ENCODE data around the gene BLMH. TPM values are rescaled to one million over a fixed set of nuclear protein-coding genes. Genes with fewer than 3 reads are reported as not detected.

Gene BLMH
- total RNA-seq, 4 donors from 2014 or later: 140 to 188 (median 176) TPM

DNA sequence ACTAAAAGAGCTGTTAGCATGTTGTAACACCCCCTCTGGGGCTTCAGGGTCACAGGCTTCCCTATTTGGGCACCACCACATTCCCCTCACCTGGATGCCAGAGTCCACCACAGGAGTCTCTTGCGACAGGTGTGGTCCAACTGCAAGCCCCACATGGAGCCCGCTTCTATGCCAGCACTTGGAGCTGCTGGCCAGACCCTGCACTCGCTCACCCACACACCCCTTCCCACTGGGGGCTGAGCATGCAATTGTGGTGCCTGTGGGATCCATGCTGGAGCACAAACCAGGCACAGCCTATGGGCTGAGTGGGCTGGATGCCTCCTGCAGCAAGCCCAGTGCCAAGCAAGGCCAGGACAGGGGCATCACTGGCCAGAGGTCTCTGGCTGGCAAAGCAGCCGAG, 6.0 kb upstream of the BLMH start:
- 92% methylated on average over 4 of the region's 4 CpGs for WGBS
- H3K27me3 ChIP-seq: no peaks in the 10 kb centered on the region
- TF ChIP-seq POLR2A (IDR thresholded peaks at IDR 0.05) (no peak), POLR2AphosphoS5 (IDR thresholded peaks at IDR 0.05) (no peak), EP300 (IDR thresholded peaks at IDR 0.05) (no peak)
- TF ChIP-seq, protein P1, sequence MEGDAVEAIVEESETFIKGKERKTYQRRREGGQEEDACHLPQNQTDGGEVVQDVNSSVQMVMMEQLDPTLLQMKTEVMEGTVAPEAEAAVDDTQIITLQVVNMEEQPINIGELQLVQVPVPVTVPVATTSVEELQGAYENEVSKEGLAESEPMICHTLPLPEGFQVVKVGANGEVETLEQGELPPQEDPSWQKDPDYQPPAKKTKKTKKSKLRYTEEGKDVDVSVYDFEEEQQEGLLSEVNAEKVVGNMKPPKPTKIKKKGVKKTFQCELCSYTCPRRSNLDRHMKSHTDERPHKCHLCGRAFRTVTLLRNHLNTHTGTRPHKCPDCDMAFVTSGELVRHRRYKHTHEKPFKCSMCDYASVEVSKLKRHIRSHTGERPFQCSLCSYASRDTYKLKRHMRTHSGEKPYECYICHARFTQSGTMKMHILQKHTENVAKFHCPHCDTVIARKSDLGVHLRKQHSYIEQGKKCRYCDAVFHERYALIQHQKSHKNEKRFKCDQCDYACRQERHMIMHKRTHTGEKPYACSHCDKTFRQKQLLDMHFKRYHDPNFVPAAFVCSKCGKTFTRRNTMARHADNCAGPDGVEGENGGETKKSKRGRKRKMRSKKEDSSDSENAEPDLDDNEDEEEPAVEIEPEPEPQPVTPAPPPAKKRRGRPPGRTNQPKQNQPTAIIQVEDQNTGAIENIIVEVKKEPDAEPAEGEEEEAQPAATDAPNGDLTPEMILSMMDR (IDR thresholded peaks at IDR 0.05): no peak
- no peak overlapping the region for H3K4me3 ChIP-seq
- no peak for DNase-seq (ENCODE audit: low spot score in 2 of 2)
- H3K36me3 ChIP-seq: no peaks in the 10 kb centered on the region
- H3K4me1 ChIP-seq: no peaks in the 10 kb centered on the region
- no peak overlapping the region for H3K27ac ChIP-seq
- no peaks in the 10 kb centered on the region for H3K9me3 ChIP-seq

DNA sequence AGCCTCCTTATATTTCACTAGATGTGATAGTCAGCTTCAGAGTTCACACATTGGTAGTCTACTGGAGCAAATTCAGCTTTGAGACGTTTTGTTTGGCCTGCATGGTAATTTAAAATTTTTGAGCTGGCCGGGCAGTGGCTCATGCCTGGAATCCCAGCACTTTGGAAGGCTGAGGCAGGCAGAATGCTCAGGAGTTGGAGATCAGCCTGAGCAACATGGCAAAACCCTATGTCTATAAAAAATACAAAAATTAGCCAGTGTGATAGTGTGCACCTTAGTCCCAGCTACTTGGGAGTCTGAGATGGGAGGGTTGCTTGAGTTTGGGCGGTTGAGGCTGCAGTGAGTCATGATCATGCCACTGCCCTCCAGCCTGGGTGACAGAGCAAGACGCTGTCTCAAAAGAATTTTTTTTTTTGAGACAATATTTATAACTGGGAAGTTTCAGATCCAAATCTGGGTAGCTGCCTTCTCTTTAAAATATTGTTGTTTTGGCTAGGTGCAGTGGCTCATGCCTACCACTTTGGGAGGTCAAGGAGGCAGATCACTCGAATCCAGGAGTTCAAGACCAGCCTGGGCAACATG, 4.8 kb upstream of the BLMH start:
- no peak for DNase-seq (ENCODE audit: low spot score in 2 of 2)
- Histone ChIP-seq H3K4me1 (peaks cover 5% of the 10 kb centered on the region), H3K9me3 (no peaks in the 10 kb centered on the region), H3K27ac (no peak overlapping the region), H3K27me3 (no peaks in the 10 kb centered on the region), H3K4me3 (no peak overlapping the region), H3K36me3 (no peaks in the 10 kb centered on the region)
- no peak for TF ChIP-seq POLR2A (IDR thresholded peaks at IDR 0.05)
- no peak for TF ChIP-seq POLR2AphosphoS5 (IDR thresholded peaks at IDR 0.05)
- TF ChIP-seq EP300 (IDR thresholded peaks at IDR 0.05): no peak
- TF ChIP-seq, protein P1 (IDR thresholded peaks at IDR 0.05): no peak
- 65% methylated on average over 5 of the region's 5 CpGs for WGBS

DNA sequence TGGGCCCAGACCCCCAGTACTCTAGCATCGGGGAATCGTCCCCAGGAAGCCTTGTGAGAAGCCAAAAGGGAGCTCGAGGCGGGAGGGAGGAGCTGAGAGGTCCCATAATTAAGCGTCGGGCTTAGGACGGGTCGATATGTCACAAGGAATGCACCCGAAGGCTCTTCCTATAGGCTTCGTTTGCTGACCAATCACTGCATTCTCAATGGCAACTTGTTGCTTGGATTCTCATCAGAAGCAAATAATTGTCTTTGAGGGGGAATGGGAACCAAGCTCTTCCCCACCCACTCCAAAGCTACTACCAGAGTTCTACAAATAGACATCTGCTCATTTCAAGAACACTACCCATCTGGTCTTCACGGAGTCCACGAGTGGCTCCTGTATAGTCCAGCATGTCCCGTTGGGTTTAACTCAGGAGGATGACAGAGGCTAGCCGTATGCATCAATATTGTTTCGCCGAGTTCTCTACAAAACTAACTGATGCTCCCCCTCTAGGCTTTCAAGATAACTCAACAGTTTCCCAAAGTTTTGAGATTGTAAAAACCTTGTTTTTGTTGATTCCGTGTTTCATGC, 628 bp upstream of the BLMH start:
- WGBS: 36% methylated on average over 16 of the region's 17 CpGs
- H3K4me1 ChIP-seq: peaks cover 22% of the 10 kb centered on the region
- H3K27me3 ChIP-seq: no peaks in the 10 kb centered on the region
- H3K9me3 ChIP-seq: no peaks in the 10 kb centered on the region
- peak overlapping the region; percentile 61 for H3K27ac ChIP-seq
- H3K4me3 ChIP-seq: peak overlapping the region; percentile 91
- DNase-seq (ENCODE audit: low spot score in 2 of 2): no peak
- TF ChIP-seq POLR2A (IDR thresholded peaks at IDR 0.05) (no peak), EP300 (IDR thresholded peaks at IDR 0.05) (no peak), POLR2AphosphoS5 (IDR thresholded peaks at IDR 0.05) (no peak)
- TF ChIP-seq, protein P1 (IDR thresholded peaks at IDR 0.05): no peak
- peaks cover 4% of the 10 kb centered on the region for H3K36me3 ChIP-seq

DNA sequence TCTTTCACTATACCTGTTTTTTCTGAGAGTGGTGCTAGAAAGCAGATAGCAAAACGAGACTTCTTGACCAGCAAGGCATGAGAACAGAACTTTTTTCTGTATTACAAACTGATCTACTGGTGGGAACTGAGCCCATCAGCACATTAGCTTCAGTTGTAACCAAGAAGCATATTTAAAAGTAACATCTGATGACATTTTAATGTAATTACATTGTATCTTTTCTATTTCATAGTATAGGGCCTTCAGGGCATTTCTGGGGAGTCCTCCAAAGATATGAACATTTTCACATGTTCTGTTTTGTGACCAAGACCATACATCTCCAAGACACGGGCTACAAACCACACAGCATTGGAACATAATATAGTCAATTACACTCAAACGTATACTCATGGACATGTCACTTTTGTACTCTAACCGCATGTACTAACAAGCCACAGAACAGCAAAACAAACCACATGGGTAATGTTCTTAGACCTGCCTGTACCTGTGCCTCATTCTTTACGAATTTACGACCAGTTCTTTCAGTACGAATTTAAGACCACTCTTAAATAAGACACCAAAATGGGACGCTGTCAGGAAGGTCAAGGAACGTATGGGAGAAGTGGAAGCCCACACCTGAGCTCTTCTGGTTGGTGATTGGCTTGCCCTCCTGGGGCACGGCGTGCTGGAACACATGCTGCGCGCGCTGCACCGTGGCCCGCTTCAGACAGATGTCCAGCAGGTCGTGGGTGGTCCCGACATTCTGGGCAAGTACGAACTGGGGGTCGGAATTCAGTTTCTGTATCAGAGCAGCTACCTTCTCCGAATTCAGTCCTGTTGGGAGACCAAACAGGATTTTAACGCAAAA, 825 bp downstream of the BLMH start:
- H3K4me3 ChIP-seq: peak overlapping the region; percentile 91
- peak in 1 of 2 donors; percentile 68 for DNase-seq (ENCODE audit: low spot score in 2 of 2)
- peak overlapping the region; percentile 61 for H3K27ac ChIP-seq
- H3K36me3 ChIP-seq: peaks cover 14% of the 10 kb centered on the region
- peaks cover 22% of the 10 kb centered on the region for H3K4me1 ChIP-seq
- no peaks in the 10 kb centered on the region for H3K27me3 ChIP-seq
- TF ChIP-seq POLR2AphosphoS5 (IDR thresholded peaks at IDR 0.05) (no peak), POLR2A (IDR thresholded peaks at IDR 0.05) (no peak), EP300 (IDR thresholded peaks at IDR 0.05) (no peak)
- TF ChIP-seq, protein P1 (IDR thresholded peaks at IDR 0.05): no peak
- H3K9me3 ChIP-seq: no peaks in the 10 kb centered on the region
- WGBS: 2% methylated on average over 22 of the region's 22 CpGs

DNA sequence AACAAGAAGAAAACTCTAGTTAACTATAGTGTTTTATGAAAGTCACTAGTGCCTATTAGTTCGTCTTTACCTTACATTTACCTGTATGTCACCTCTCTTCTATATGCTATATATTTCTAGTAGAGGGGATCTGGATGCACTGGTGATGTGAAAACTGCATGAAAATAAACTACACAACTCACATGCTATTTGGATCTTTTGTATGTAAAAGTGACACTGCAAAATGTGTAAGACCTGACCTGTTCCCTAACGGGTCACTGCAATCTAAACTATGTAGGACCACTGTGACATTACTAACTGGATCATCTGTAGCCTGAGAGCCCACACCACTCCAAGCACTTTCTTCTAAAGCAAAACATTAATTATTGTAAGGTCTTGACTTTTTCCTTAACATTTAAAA, 1.7 kb downstream of the BLMH start:
- TF ChIP-seq POLR2AphosphoS5 (IDR thresholded peaks at IDR 0.05): no peak
- no peak for TF ChIP-seq POLR2A (IDR thresholded peaks at IDR 0.05)
- TF ChIP-seq EP300 (IDR thresholded peaks at IDR 0.05): no peak
- TF ChIP-seq, protein P1 (IDR thresholded peaks at IDR 0.05): no peak
- 75% methylated on average over 2 of the region's 2 CpGs for WGBS
- Histone ChIP-seq H3K27ac (no peak overlapping the region), H3K36me3 (peaks cover 22% of the 10 kb centered on the region), H3K9me3 (no peaks in the 10 kb centered on the region), H3K4me3 (peak overlapping the region; percentile 91), H3K27me3 (no peaks in the 10 kb centered on the region), H3K4me1 (peaks cover 22% of the 10 kb centered on the region)
- DNase-seq (ENCODE audit: low spot score in 2 of 2): no peak

Measured in suprapubic skin (tissue), 4 donors.